Tibial nerve (tissue), 4 donors: ENCODE results near the gene AQP2.

Source experiments
- EP300 ChIP-seq, 2 donors: sonication (generic); formaldehyde crosslinking; IDR thresholded peaks; one replicate each; pipeline ENCODE4 v1.6.1; 2017; ENCODE audit warnings: antibody characterized with exemption in 2 of 2, mild to moderate bottlenecking in 1 of 2
- TF ChIP-seq, protein P1 (sequence below), 5 experiments: fragments of 200-600 bp in 3 of 5; fragments of 450-650 bp in 2 of 5; sonication (generic) in 3 of 5; IDR thresholded peaks; one replicate each; pipeline ENCODE4 v1.5.1; 2016 to 2019; ENCODE audit warnings: antibody characterized with exemption in 5 of 5, mild to moderate bottlenecking in 3 of 5, moderate library complexity in 2 of 5

- TF ChIP-seq, protein P1, sequence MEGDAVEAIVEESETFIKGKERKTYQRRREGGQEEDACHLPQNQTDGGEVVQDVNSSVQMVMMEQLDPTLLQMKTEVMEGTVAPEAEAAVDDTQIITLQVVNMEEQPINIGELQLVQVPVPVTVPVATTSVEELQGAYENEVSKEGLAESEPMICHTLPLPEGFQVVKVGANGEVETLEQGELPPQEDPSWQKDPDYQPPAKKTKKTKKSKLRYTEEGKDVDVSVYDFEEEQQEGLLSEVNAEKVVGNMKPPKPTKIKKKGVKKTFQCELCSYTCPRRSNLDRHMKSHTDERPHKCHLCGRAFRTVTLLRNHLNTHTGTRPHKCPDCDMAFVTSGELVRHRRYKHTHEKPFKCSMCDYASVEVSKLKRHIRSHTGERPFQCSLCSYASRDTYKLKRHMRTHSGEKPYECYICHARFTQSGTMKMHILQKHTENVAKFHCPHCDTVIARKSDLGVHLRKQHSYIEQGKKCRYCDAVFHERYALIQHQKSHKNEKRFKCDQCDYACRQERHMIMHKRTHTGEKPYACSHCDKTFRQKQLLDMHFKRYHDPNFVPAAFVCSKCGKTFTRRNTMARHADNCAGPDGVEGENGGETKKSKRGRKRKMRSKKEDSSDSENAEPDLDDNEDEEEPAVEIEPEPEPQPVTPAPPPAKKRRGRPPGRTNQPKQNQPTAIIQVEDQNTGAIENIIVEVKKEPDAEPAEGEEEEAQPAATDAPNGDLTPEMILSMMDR (IDR thresholded peaks at IDR 0.05): no peak
- no peak for TF ChIP-seq EP300 (IDR thresholded peaks at IDR 0.05)
These were observed 28.6 kb downstream of the AQP2 start for GRCh38 chr12:49979016-49979586.
